HEK293T (cell line): ENCODE measurements around the gene TMEM242.

ENCODE experiments used
- BHLHE40 ChIP-seq: fragments of 450-650 bp; IDR thresholded peaks from 2 replicates; pipeline ENCODE4 v1.6.1; 2016; ENCODE audit warnings: mild to moderate bottlenecking, moderate library complexity, borderline replicate concordance
- FOXK2 ChIP-seq: fragments of 450-650 bp; IDR thresholded peaks from 2 replicates; pipeline ENCODE4 v1.6.1; 2016; ENCODE audit warnings: mild to moderate bottlenecking
- NFRKB ChIP-seq: fragments of 450-650 bp; IDR thresholded peaks from 2 replicates; pipeline ENCODE4 v1.6.1; 2016; ENCODE audit warnings: mild to moderate bottlenecking, moderate library complexity
- PKNOX1 ChIP-seq: fragments of 450-650 bp; IDR thresholded peaks from 2 replicates; pipeline ENCODE4 v1.6.1; 2016
- SUZ12 ChIP-seq: fragments of 450-650 bp; IDR thresholded peaks from 2 replicates; pipeline ENCODE4 v1.6.1; 2016; ENCODE audit warnings: mild to moderate bottlenecking
- TARDBP ChIP-seq: fragments of 450-650 bp; IDR thresholded peaks from 2 replicates; pipeline ENCODE4 v1.6.1; 2016
- ZNF384 ChIP-seq: fragments of 450-650 bp; IDR thresholded peaks from 2 replicates; pipeline ENCODE4 v1.6.1; 2016

- TF ChIP-seq TARDBP (no peak), BHLHE40 (no peak), SUZ12 (no peak), PKNOX1 (no peak), FOXK2 (no peak), NFRKB (no peak), ZNF384 (no peak)
Measured at GRCh38 chr6:157240960-157241311, 82.4 kb downstream of the TMEM242 start.
